ENCODE data around the gene AKAP13.

AKAP13 gene

DNA sequence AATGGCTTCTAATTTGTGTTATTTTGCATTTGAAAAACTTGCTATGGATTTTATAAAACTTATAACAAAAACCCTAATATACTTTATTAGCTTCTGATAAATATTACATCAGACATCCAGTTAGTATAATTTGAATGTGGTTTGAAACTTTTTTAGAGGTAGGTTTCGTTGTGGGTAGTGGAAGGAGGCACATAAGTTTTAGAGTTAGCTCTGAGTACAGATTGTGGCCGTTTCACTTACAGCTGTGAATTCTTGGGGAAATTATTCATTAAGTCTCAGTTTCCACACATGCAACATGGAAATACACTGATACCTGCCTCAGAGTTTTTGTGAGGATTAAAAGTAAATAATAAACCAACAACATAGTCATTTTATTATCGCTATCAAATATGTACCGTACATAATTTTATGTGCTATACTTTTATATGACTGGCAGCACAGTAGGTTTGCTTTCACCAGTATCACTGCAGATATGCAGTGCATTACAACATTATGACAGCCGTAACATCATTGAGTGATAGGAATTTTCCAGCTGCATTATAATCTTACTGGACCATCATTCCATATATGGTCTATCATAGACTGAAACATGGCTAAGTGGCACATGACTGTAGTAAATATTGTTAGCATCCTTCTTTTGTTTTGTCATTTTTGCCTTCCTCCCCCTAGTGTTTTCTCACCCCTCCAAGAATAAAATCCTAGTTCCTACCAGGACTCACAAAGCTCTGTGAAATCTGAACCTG is 175.6 kb downstream of the AKAP13 start:
- no peaks in the 10 kb centered on the region for H3K27me3 ChIP-seq (ENCODE audit: control insufficient read depth, insufficient read depth, low read length)
- no peaks in the 10 kb centered on the region for H3K36me3 ChIP-seq (ENCODE audit: control insufficient read depth, insufficient read depth, low read length)
- H3K9ac ChIP-seq (ENCODE audit: low read depth, low read length), result no peak overlapping the region
- H3K4me3 ChIP-seq (ENCODE audit: low read depth, low read length), result no peak overlapping the region
- H3K4me1 ChIP-seq (ENCODE audit: control insufficient read depth, insufficient read depth, low read length), result peaks cover 3% of the 10 kb centered on the region
- no peaks in the 10 kb centered on the region for H3K9me3 ChIP-seq (ENCODE audit: control insufficient read depth, insufficient read depth, low read length)

DNA sequence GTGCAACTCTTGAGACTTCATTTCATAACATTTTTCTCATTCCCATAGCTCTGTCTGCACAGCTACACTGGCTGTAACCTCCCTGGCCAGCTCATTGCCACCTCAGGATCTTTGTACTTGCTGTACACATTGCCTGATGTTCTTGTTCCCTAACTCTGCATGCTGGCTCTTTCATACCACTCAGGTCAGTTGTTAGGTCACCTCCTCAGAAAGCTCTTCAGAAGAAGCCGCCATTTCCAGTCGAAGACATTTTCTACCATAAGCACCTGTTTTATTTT is 176.2 kb downstream of the AKAP13 start:
- H3K4me1 ChIP-seq (ENCODE audit: control insufficient read depth, insufficient read depth, low read length), result peaks cover 3% of the 10 kb centered on the region
- no peak overlapping the region for H3K4me3 ChIP-seq (ENCODE audit: low read depth, low read length)
- no peak overlapping the region for H3K9ac ChIP-seq (ENCODE audit: low read depth, low read length)
- H3K27me3 ChIP-seq (ENCODE audit: control insufficient read depth, insufficient read depth, low read length), result no peaks in the 10 kb centered on the region
- no peaks in the 10 kb centered on the region for H3K36me3 ChIP-seq (ENCODE audit: control insufficient read depth, insufficient read depth, low read length)
- H3K9me3 ChIP-seq (ENCODE audit: control insufficient read depth, insufficient read depth, low read length), result no peaks in the 10 kb centered on the region

DNA sequence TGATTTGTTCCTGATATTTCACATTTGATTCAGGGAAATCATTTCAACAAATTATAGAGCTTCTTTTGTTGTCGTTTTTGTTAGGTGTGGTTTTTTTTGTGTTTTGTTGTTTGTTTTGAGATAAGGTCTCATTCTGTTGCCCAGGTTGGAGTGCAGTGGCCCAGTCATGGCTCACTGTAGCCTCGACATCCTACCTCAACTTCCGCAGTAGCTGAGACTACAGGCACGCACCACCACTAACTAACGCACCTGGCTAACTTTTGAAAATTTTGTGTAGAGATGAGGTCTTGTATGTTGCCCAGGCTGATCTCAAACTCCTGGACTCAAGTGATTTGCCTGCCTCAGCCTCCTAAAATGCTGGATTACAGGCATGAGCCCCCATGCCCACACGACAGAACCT is 177.0 kb downstream of the AKAP13 start:
- no peak overlapping the region for H3K9ac ChIP-seq (ENCODE audit: low read depth, low read length)
- H3K4me1 ChIP-seq (ENCODE audit: control insufficient read depth, insufficient read depth, low read length), result peaks cover 3% of the 10 kb centered on the region
- no peaks in the 10 kb centered on the region for H3K9me3 ChIP-seq (ENCODE audit: control insufficient read depth, insufficient read depth, low read length)

DNA sequence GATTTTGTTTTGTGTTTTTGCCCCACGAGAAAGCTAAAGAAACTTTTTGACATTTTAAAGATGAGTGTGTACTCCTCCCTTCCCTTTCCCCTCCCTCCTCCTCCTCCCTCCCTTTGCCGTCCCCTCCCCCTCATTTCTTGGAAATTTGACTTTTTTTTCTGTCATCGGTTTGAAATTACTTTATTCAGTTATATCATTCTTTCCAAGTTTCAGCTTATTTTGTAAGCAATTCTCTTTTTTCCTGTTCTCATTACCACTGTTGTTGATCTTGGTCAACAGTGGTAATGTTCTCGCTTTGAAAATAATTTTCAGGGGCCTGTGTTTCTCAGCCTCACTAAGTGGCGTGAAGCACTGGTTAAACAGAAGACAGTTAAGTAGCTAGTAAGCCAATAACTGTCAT is 178.4 kb downstream of the AKAP13 start:
- H3K9ac ChIP-seq (ENCODE audit: low read depth, low read length), result no peak overlapping the region
- no peak overlapping the region for H3K4me3 ChIP-seq (ENCODE audit: low read depth, low read length)

More for the DNA sequence above, 177.0 kb downstream of the AKAP13 start:
- Histone ChIP-seq H3K4me3 (ENCODE audit: low read depth, low read length) (no peak overlapping the region), H3K27me3 (ENCODE audit: control insufficient read depth, insufficient read depth, low read length) (no peaks in the 10 kb centered on the region), H3K36me3 (ENCODE audit: control insufficient read depth, insufficient read depth, low read length) (no peaks in the 10 kb centered on the region)

DNA sequence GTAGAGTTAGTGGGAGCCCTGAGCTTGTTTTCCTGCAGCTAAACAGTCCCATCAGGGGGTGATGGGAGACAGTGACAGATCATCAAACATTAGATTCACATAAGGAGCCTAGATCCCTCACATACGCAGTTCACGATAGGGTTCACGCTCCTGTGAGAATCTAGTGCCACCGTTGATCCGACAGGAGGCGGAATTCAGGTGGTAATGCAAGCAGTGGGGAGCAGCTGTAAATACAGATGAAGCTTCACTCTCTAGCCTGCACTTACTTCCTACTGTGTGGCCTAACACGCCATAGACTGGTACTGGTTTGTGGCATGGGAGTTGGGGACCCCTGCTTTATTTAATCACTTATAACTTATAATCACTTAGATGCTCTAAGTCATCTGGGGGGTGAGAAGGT is 179.1 kb downstream of the AKAP13 start:
- H3K9ac ChIP-seq (ENCODE audit: low read depth, low read length), result no peak overlapping the region
- H3K9me3 ChIP-seq (ENCODE audit: control insufficient read depth, insufficient read depth, low read length), result no peaks in the 10 kb centered on the region
- no peaks in the 10 kb centered on the region for H3K36me3 ChIP-seq (ENCODE audit: control insufficient read depth, insufficient read depth, low read length)

More for the DNA sequence above, 178.4 kb downstream of the AKAP13 start:
- Histone ChIP-seq H3K27me3 (ENCODE audit: control insufficient read depth, insufficient read depth, low read length) (no peaks in the 10 kb centered on the region), H3K4me1 (ENCODE audit: control insufficient read depth, insufficient read depth, low read length) (peaks cover 3% of the 10 kb centered on the region), H3K9me3 (ENCODE audit: control insufficient read depth, insufficient read depth, low read length) (no peaks in the 10 kb centered on the region), H3K36me3 (ENCODE audit: control insufficient read depth, insufficient read depth, low read length) (no peaks in the 10 kb centered on the region)

DNA sequence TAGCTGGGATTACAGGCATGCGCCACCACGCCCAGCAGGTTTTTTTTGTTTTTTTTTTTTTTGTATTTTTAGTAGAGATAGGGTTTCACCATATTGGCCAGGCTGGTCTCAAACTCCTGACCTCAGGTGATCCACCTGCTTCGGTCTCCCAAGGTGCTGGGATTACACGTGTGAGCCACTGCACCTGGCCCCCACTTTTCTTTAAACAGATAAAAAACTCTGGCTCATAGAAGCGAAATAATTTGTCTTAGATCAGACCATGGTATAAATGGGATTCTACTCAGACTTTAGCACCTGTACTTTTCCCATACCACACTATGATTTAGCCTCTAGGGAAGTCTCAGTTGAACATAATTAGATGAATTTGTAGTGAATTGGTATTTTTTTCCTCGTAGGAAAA is 182.4 kb downstream of the AKAP13 start:
- Histone ChIP-seq H3K27me3 (ENCODE audit: control insufficient read depth, insufficient read depth, low read length) (no peaks in the 10 kb centered on the region), H3K4me1 (ENCODE audit: control insufficient read depth, insufficient read depth, low read length) (peaks cover 3% of the 10 kb centered on the region), H3K9me3 (ENCODE audit: control insufficient read depth, insufficient read depth, low read length) (no peaks in the 10 kb centered on the region), H3K4me3 (ENCODE audit: low read depth, low read length) (no peak overlapping the region), H3K36me3 (ENCODE audit: control insufficient read depth, insufficient read depth, low read length) (no peaks in the 10 kb centered on the region), H3K9ac (ENCODE audit: low read depth, low read length) (no peak overlapping the region)

More for the DNA sequence above, 179.1 kb downstream of the AKAP13 start:
- Histone ChIP-seq H3K4me3 (ENCODE audit: low read depth, low read length) (no peak overlapping the region), H3K4me1 (ENCODE audit: control insufficient read depth, insufficient read depth, low read length) (peaks cover 3% of the 10 kb centered on the region), H3K27me3 (ENCODE audit: control insufficient read depth, insufficient read depth, low read length) (no peaks in the 10 kb centered on the region)

DNA sequence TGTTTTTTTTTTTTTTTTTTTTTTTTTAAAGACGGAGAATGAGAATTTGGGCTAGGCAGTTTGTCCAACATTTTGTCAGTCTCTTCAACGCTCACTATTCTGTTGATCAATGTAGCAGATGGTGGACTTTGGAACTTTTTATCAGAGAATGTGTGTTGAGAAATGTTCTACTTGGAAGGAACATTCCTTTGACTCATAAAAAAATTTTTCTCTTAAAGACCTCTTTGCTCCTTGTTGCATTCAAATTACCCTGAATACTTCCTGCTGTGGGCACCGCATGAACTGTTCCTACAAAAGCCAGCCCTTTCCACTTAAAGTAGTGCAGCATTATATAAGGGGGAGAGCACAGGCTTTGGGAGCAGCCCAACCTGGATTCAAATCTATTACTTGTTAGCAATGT is 182.9 kb downstream of the AKAP13 start:
- no peaks in the 10 kb centered on the region for H3K36me3 ChIP-seq (ENCODE audit: control insufficient read depth, insufficient read depth, low read length)
- H3K4me1 ChIP-seq (ENCODE audit: control insufficient read depth, insufficient read depth, low read length), result peaks cover 3% of the 10 kb centered on the region
- H3K9ac ChIP-seq (ENCODE audit: low read depth, low read length), result no peak overlapping the region
- H3K9me3 ChIP-seq (ENCODE audit: control insufficient read depth, insufficient read depth, low read length), result no peaks in the 10 kb centered on the region
- H3K4me3 ChIP-seq (ENCODE audit: low read depth, low read length), result no peak overlapping the region
- H3K27me3 ChIP-seq (ENCODE audit: control insufficient read depth, insufficient read depth, low read length), result no peaks in the 10 kb centered on the region

DNA sequence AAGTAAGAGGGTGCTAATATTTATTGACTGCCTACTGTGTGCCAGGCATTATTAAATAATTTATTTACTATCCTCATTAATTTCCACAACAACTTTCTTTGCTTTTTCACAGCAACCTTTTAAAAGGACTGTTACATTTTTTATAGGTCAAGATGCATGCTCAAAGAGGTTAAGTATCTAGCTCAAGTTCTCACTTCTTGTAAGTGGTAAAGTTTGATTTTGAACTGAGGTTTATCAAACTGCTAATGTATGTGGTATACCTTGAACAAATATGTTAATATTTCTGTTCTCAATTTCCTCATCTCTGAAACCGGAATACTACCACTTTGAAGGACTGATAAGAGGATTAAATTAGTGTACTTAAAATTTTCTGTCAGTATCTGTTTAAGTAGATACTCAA is 183.3 kb downstream of the AKAP13 start:
- no peaks in the 10 kb centered on the region for H3K9me3 ChIP-seq (ENCODE audit: control insufficient read depth, insufficient read depth, low read length)
- no peak overlapping the region for H3K4me3 ChIP-seq (ENCODE audit: low read depth, low read length)
- H3K4me1 ChIP-seq (ENCODE audit: control insufficient read depth, insufficient read depth, low read length), result no peaks in the 10 kb centered on the region
- H3K9ac ChIP-seq (ENCODE audit: low read depth, low read length), result no peak overlapping the region
- no peaks in the 10 kb centered on the region for H3K36me3 ChIP-seq (ENCODE audit: control insufficient read depth, insufficient read depth, low read length)
- H3K27me3 ChIP-seq (ENCODE audit: control insufficient read depth, insufficient read depth, low read length), result no peaks in the 10 kb centered on the region

DNA sequence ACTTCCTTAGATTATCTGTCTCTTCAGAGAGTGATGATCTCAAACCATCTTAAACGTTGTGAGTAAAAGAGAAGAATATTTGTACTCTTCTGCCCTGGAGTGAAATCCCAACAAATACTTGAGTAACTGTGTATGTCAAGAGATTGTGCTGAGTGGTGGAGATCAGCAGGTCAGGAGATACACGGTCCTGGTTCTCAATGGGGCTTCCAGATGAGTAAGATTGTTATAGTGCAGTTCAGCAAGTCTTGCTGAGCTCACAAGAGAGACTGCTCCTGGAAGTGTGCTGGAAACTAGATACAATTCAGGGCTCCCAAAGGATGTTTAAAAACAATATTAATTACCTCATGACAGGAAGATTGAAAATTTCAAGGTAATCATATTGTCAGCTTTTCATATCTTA is 184.3 kb downstream of the AKAP13 start:
- Histone ChIP-seq H3K27me3 (ENCODE audit: control insufficient read depth, insufficient read depth, low read length) (no peaks in the 10 kb centered on the region), H3K4me3 (ENCODE audit: low read depth, low read length) (no peak overlapping the region), H3K4me1 (ENCODE audit: control insufficient read depth, insufficient read depth, low read length) (no peaks in the 10 kb centered on the region), H3K36me3 (ENCODE audit: control insufficient read depth, insufficient read depth, low read length) (no peaks in the 10 kb centered on the region), H3K9ac (ENCODE audit: low read depth, low read length) (no peak overlapping the region), H3K9me3 (ENCODE audit: control insufficient read depth, insufficient read depth, low read length) (no peaks in the 10 kb centered on the region)

DNA sequence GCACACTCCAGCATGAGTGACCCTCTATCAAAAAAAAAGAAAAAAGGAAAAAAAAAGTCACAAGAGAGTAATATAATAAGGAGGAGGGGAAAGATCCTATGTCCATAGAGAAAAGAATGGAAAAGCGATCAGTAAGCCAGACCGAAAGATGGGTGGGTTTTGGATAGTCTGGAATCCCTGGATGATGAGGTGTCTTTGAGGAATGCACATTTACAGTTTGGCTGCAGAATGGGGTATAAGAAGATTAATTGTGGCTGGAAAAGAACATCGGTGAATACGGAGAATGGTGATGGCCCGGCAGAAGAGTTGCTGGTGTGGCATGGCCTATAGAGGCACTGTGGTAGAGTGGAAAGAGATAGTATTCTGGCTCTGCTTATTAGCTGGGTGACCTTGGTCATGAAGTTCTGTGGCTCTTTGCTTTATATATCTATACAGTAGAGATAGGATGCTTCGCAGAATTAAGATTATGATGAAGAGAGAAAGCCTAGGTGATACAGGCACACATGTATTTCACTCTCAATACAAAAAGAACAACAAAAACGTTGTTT is 187.9 kb downstream of the AKAP13 start:
- H3K4me3 ChIP-seq (ENCODE audit: low read depth, low read length), result no peak overlapping the region
- no peaks in the 10 kb centered on the region for H3K9me3 ChIP-seq (ENCODE audit: control insufficient read depth, insufficient read depth, low read length)
- no peaks in the 10 kb centered on the region for H3K36me3 ChIP-seq (ENCODE audit: control insufficient read depth, insufficient read depth, low read length)
- H3K9ac ChIP-seq (ENCODE audit: low read depth, low read length), result no peak overlapping the region
- H3K27me3 ChIP-seq (ENCODE audit: control insufficient read depth, insufficient read depth, low read length), result no peaks in the 10 kb centered on the region
- H3K4me1 ChIP-seq (ENCODE audit: control insufficient read depth, insufficient read depth, low read length), result no peaks in the 10 kb centered on the region

DNA sequence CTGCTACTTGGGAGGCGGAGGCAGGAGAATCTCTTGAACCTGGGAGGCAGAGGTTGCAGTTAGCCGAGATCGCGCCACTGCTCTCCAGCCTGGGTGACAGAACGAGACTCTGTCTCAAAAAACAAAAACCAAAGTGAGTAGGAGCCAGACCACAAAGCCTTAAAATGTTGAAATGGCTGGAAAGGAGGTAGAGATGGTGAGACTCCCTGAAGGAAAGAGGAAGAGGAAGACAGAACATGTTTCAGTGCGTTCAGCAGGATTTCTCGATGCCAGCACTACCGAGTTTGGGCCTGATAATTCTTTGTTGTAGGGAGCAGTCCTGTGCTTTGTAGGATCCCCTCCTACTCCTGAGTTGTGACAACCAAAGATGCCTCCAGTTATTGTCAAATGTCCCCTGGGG is 189.9 kb downstream of the AKAP13 start:
- Histone ChIP-seq H3K4me3 (ENCODE audit: low read depth, low read length) (no peak overlapping the region), H3K9ac (ENCODE audit: low read depth, low read length) (no peak overlapping the region), H3K27me3 (ENCODE audit: control insufficient read depth, insufficient read depth, low read length) (no peaks in the 10 kb centered on the region), H3K4me1 (ENCODE audit: control insufficient read depth, insufficient read depth, low read length) (no peaks in the 10 kb centered on the region), H3K9me3 (ENCODE audit: control insufficient read depth, insufficient read depth, low read length) (no peaks in the 10 kb centered on the region), H3K36me3 (ENCODE audit: control insufficient read depth, insufficient read depth, low read length) (no peaks in the 10 kb centered on the region)

DNA sequence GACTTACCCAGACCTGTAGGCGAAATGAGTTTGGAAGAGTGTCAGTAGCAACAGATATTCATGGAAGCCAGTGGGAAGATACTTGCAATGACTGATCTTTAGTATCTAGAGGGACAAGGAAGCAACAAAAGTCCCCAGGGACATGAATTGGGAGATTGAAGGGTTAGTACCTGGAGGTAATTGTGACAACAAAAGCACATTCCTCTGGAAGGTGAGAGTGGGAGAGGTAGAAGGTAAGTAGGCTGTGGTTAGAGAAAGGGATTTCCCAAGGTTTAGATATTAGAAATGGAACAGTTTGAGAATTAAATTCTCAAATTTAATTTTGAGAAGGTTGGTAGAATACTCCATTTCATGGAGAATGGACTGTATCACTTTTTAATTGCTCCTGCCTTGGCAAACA is 191.4 kb downstream of the AKAP13 start:
- H3K36me3 ChIP-seq (ENCODE audit: control insufficient read depth, insufficient read depth, low read length), result no peaks in the 10 kb centered on the region
- no peaks in the 10 kb centered on the region for H3K9me3 ChIP-seq (ENCODE audit: control insufficient read depth, insufficient read depth, low read length)
- no peaks in the 10 kb centered on the region for H3K27me3 ChIP-seq (ENCODE audit: control insufficient read depth, insufficient read depth, low read length)
- no peak overlapping the region for H3K9ac ChIP-seq (ENCODE audit: low read depth, low read length)
- no peak overlapping the region for H3K4me3 ChIP-seq (ENCODE audit: low read depth, low read length)
- no peaks in the 10 kb centered on the region for H3K4me1 ChIP-seq (ENCODE audit: control insufficient read depth, insufficient read depth, low read length)

Measured in iPS-15b (cell line).